IMR-90 (cell line): ENCODE measurements around the gene CHST3. TPM values are rescaled to one million over a fixed set of nuclear protein-coding genes. Genes with fewer than 3 reads are reported as not detected.

Experiments used
- ATAC-seq: fragments of 200-7000 bp; cut with Tn5 transposase; 2 replicates; pipeline ENCODE4 v1.9.1; 2020; ENCODE audit warnings: low read depth, mild to moderate bottlenecking, moderate library complexity
- BruUV-seq: library from RNA; stranded (reverse); fragments of 400-500 nt; replicated peaks from 2 replicates; lab custom pipeline; 2021; lab: Mats Ljungman, UMichigan
- CTCF ChIA-PET: fragments of 300-600 bp; formaldehyde crosslinking; extraction: SDS; loops from one replicate; lab custom pipeline; 2021; ENCODE audit warnings: antibody characterized with exemption; lab: Yijun Ruan, JAX
- POLR2A ChIA-PET: fragments of 300-600 bp; sonication (Branson Sonifier 250); formaldehyde crosslinking; loops from one replicate; lab custom pipeline; 2022; ENCODE audit warnings: antibody characterized with exemption; ENCODE audit not compliant: unreplicated experiment; lab: Charles Lee
- DNase-seq: peaks from one replicate; pipeline ENCODE4 v3.0.0; 2013
- H2AFZ ChIP-seq: replicated peaks from 2 replicates; pipeline ENCODE3; 2013; ENCODE audit warnings: low read length, mild to moderate bottlenecking; ENCODE audit not compliant: poor library complexity
- H2AK5ac ChIP-seq: 2 replicates; pipeline ENCODE4 v1.6.1; 2013; ENCODE audit warnings: low read depth, low read length, inconsistent platforms
- H2AK9ac ChIP-seq: replicated peaks from 2 replicates; pipeline ENCODE3; 2013; ENCODE audit warnings: mild to moderate bottlenecking, low read depth, low read length, moderate library complexity; ENCODE audit not compliant: poor library complexity
- H2BK120ac ChIP-seq: 2 replicates; pipeline ENCODE4 v1.6.1; 2013; ENCODE audit warnings: low read depth, low read length, inconsistent platforms
- H2BK15ac ChIP-seq: 3 replicates; pipeline ENCODE4 v1.6.1; 2013; ENCODE audit warnings: low read depth, low read length, inconsistent platforms
- H2BK20ac ChIP-seq: 2 replicates; pipeline ENCODE4 v1.6.1; 2013; ENCODE audit warnings: low read depth, mild to moderate bottlenecking, inconsistent platforms, low read length, moderate library complexity
- H2BK5ac ChIP-seq: 2 replicates; pipeline ENCODE4 v1.6.1; 2013; ENCODE audit warnings: mild to moderate bottlenecking, low read depth, low read length, inconsistent platforms; ENCODE audit not compliant: poor library complexity, severe bottlenecking
- H3K14ac ChIP-seq: replicated peaks from 2 replicates; pipeline ENCODE4 v1.6.1; 2013; ENCODE audit warnings: low read depth, low read length, inconsistent platforms
- H3K18ac ChIP-seq: 2 replicates; pipeline ENCODE4 v1.6.1; 2013; ENCODE audit warnings: low read depth, low read length, control low read depth
- H3K23ac ChIP-seq: 2 replicates; pipeline ENCODE4 v1.6.1; 2013; ENCODE audit warnings: low read depth, low read length, inconsistent platforms
- H3K27ac ChIP-seq: 2 replicates; pipeline ENCODE4 v1.5.1; 2013; ENCODE audit warnings: mild to moderate bottlenecking, control low read depth, low read length; ENCODE audit not compliant: insufficient read depth
- H3K27me3 ChIP-seq: 2 replicates; pipeline ENCODE4 v1.6.1; 2013; ENCODE audit warnings: low read length; ENCODE audit not compliant: control insufficient read depth, insufficient read depth
- H3K36me3 ChIP-seq: 2 replicates; pipeline ENCODE4 v1.6.1; 2013; ENCODE audit warnings: low read length, mixed read lengths; ENCODE audit not compliant: control insufficient read depth, insufficient read depth
- H3K4ac ChIP-seq: 2 replicates; pipeline ENCODE4 v1.6.1; 2013; ENCODE audit warnings: low read depth, low read length, inconsistent platforms
- H3K4me1 ChIP-seq: 2 replicates; pipeline ENCODE4 v1.6.1; 2013; ENCODE audit warnings: low read length, mixed read lengths; ENCODE audit not compliant: control insufficient read depth, insufficient read depth
- H3K4me2 ChIP-seq: 2 replicates; pipeline ENCODE4 v1.6.1; 2013; ENCODE audit warnings: low read depth, mild to moderate bottlenecking, control low read depth, low read length, moderate library complexity
- H3K4me3 ChIP-seq: 2 replicates; pipeline ENCODE4 v1.5.1; 2013; ENCODE audit warnings: low read depth, mild to moderate bottlenecking, control low read depth, low read length, moderate library complexity; ENCODE audit not compliant: insufficient read depth
- H3K56ac ChIP-seq: 2 replicates; pipeline ENCODE4 v1.6.1; 2013; ENCODE audit warnings: low read length, inconsistent platforms; ENCODE audit not compliant: insufficient read depth; ENCODE audit errors: extremely low read depth
- H3K79me1 ChIP-seq, 2 experiments: 2 replicates each; pipeline ENCODE4 v1.6.1; 2013; ENCODE audit warnings: low read length in 2 of 2, inconsistent platforms in 1 of 2, low read depth in 1 of 2
- H3K9ac ChIP-seq: 2 replicates; pipeline ENCODE4 v1.6.1; 2013; ENCODE audit warnings: low read depth, low read length, control low read depth
- H3K9me1 ChIP-seq: 2 replicates; pipeline ENCODE4 v1.6.1; 2013; ENCODE audit warnings: low read length, inconsistent platforms; ENCODE audit not compliant: insufficient read depth
- H3K9me3 ChIP-seq: 2 replicates; pipeline ENCODE4 v1.6.1; 2013; ENCODE audit warnings: low read length; ENCODE audit not compliant: control insufficient read depth, insufficient read depth
- H4K20me1 ChIP-seq: 2 replicates; pipeline ENCODE4 v1.6.1; 2013; ENCODE audit warnings: low read length, inconsistent platforms; ENCODE audit not compliant: insufficient read depth
- H4K5ac ChIP-seq: 2 replicates; pipeline ENCODE4 v1.6.1; 2013; ENCODE audit warnings: mild to moderate bottlenecking, low read depth, low read length, control low read depth
- H4K8ac ChIP-seq, 2 experiments: 2 replicates each; pipeline ENCODE4 v1.6.1; 2013; ENCODE audit warnings: low read depth in 2 of 2, low read length in 2 of 2, control low read depth in 1 of 2, inconsistent platforms in 1 of 2
- H4K91ac ChIP-seq: 2 replicates; pipeline ENCODE4 v1.6.1; 2013; ENCODE audit warnings: low read depth, low read length, inconsistent platforms; ENCODE audit not compliant: insufficient read depth
- CEBPB ChIP-seq: IDR thresholded peaks from 2 replicates; pipeline ENCODE4 v1.6.1; 2012; ENCODE audit warnings: low read depth, low read length, improper control_type of control experiment
- MXI1 ChIP-seq: IDR thresholded peaks from 2 replicates; pipeline ENCODE4 v1.6.1; 2012; ENCODE audit warnings: low read depth, mild to moderate bottlenecking, low read length, moderate library complexity, borderline replicate concordance
- RFX5 ChIP-seq: IDR thresholded peaks from 2 replicates; pipeline ENCODE4 v1.8.0; 2012; ENCODE audit warnings: low read depth, mild to moderate bottlenecking, low read length, moderate library complexity
- WGBS, 2 experiments: methylation state at CpG; one replicate each; pipeline versions ENCODE4 v1.1.5 to v1.1.7; 2013; ENCODE audit warnings: missing lambda C conversion rate in 2 of 2; ENCODE audit not compliant: insufficient read length in 1 of 2; ENCODE audit errors: extremely low coverage in 2 of 2; 5-methylcytosine and 5-hydroxymethylcytosine counted together
- dilution Hi-C: fragments of 300-500 bp; cut with HindIII; formaldehyde crosslinking; loops from one replicate; pipeline ENCODE4 v1.14.3; 2018; ENCODE audit warnings: low sequenced_read_pairs; ENCODE audit not compliant: unreplicated experiment
- in situ Hi-C: fragments of 300-500 bp; cut with MboI; formaldehyde crosslinking; loops from 3 replicates; pipeline ENCODE4 v1.14.3; 2019; ENCODE audit warnings: low sequenced_read_pairs, inconsistent platforms, mixed read lengths
- intact Hi-C: fragments of 100-400 bp; cut with micrococcal nuclease; formaldehyde crosslinking; loops from 2 replicates; pipeline ENCODE4 v1.10.0; 2022
- polyA plus RNA-seq, 3 experiments: library from polyadenylated mRNA; depleted of rRNA; stranded (reverse); fragments of >200 nt; gene quantifications; 2 replicates each; pipeline ENCODE4 v1.2.3, GENCODE V29; 2012; ENCODE audit warnings: low replicate concordance in 1 of 3
- total RNA-seq: library from RNA; depleted of rRNA; stranded (reverse); fragments of >200 nt; gene quantifications from 2 replicates; pipeline ENCODE4 v1.2.3, GENCODE V29; 2012
- TF ChIP-seq, protein P1 (sequence below): fragments of 150-350 bp; IDR thresholded peaks from 2 replicates; pipeline ENCODE4 v1.6.1; 2016; ENCODE audit warnings: low read depth, mild to moderate bottlenecking, low read length, moderate library complexity, borderline replicate concordance
- TF ChIP-seq, protein P2 (sequence below): conservative IDR thresholded peaks from 2 replicates; pipeline ENCODE4 v1.5.1; 2012; ENCODE audit warnings: mild to moderate bottlenecking, low read depth, low read length, improper control_type of control experiment

CHST3 gene
- total and polyA plus RNA-seq, 2 of the 4 experiments (the other 2 are of a cell fraction): 8.6 to 9.0 TPM

DNA sequence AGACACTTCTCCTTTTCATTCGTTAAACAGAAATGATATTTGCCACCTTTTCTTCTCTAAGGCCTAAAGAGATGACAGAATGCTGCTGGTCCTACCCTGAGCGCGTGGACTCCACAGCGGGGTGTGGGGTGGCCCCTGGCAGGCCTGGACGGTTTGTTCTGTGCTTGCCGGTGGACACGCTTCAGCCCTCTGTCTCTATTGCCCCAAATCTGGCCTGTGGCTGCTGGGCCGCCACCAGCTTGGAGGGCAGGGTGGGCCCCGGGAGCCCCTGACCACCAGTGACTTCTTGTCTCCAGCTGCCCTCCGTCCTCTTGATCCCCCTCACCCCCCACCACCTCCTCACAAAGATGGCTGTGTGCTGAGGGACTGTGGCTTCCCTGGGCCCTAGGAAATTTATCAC lies 5.7 kb downstream of the CHST3 start (continued):
- TF ChIP-seq CEBPB (no peak), MXI1 (no peak)
- TF ChIP-seq, protein P1, sequence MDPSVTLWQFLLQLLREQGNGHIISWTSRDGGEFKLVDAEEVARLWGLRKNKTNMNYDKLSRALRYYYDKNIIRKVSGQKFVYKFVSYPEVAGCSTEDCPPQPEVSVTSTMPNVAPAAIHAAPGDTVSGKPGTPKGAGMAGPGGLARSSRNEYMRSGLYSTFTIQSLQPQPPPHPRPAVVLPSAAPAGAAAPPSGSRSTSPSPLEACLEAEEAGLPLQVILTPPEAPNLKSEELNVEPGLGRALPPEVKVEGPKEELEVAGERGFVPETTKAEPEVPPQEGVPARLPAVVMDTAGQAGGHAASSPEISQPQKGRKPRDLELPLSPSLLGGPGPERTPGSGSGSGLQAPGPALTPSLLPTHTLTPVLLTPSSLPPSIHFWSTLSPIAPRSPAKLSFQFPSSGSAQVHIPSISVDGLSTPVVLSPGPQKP: no peak

GRCh38 chr10:71970331-71970730 lies 6.1 kb downstream of the CHST3 start:
- Histone ChIP-seq H3K27me3 (no peaks in the 10 kb centered on the region), H2AK5ac (no peak overlapping the region), H2BK120ac (no peak overlapping the region), H3K23ac (no peak overlapping the region), H3K4me2 (no peak overlapping the region), H2AFZ (no peak overlapping the region), H2BK5ac (no peak overlapping the region), H2AK9ac (no peak overlapping the region), H4K8ac (no peak overlapping the region), H3K14ac (no peak overlapping the region), H4K91ac (no peak overlapping the region), H3K4me3 (no peak overlapping the region), H3K4ac (no peak overlapping the region), H3K4me1 (peaks cover 26% of the 10 kb centered on the region), H3K79me1 (peaks cover 32 to 97% of the 10 kb centered on the region in 2 experiments), H3K36me3 (no peaks in the 10 kb centered on the region), H4K20me1 (peaks cover 82% of the 10 kb centered on the region), H3K56ac (no peak overlapping the region), H3K27ac (no peak overlapping the region), H3K18ac (no peak overlapping the region), H3K9me3 (no peaks in the 10 kb centered on the region), H4K5ac (no peak overlapping the region), H2BK15ac (no peak overlapping the region), H3K9me1 (peaks cover 48% of the 10 kb centered on the region), H3K9ac (no peak overlapping the region), H2BK20ac (no peak overlapping the region)
- dilution Hi-C loops (no loop called here), in situ Hi-C loops (no loop called here), intact Hi-C loops (no loop called here)
- ChIA-PET POLR2A (no interaction called here), CTCF (interaction anchor here (0.5 to 0.8 kb wide), 3 partner anchors 15 to 27 kb away, joined by 3 to 4 read pairs (median 3); no protein-coding TSS in a partner anchor)
- DNase-seq (no peak), ATAC-seq (no peak)
- WGBS, 2 experiments: 57% methylated on average over 3 of the region's 10 CpGs; no CpG with 5 or more reads in 1 of the 2 experiments
- BruUV-seq: no TSS peak
- TF ChIP-seq RFX5: no peak
- TF ChIP-seq, protein P2, sequence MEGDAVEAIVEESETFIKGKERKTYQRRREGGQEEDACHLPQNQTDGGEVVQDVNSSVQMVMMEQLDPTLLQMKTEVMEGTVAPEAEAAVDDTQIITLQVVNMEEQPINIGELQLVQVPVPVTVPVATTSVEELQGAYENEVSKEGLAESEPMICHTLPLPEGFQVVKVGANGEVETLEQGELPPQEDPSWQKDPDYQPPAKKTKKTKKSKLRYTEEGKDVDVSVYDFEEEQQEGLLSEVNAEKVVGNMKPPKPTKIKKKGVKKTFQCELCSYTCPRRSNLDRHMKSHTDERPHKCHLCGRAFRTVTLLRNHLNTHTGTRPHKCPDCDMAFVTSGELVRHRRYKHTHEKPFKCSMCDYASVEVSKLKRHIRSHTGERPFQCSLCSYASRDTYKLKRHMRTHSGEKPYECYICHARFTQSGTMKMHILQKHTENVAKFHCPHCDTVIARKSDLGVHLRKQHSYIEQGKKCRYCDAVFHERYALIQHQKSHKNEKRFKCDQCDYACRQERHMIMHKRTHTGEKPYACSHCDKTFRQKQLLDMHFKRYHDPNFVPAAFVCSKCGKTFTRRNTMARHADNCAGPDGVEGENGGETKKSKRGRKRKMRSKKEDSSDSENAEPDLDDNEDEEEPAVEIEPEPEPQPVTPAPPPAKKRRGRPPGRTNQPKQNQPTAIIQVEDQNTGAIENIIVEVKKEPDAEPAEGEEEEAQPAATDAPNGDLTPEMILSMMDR: peak; percentile 27; the same call in 1 of the 2 replicates
